NCI-H510A treated with DMSO at 0.1 percent for 48 hours (cell line): Measurements from ENCODE around the gene KRIT1.
"Not testable (repeated sequence)": the region's sequence is repeated elsewhere in the genome, so short reads cannot be mapped to it uniquely, and the experiment has no call there.

ENCODE experiments used
- DNase-seq: peaks from one replicate; lab custom pipeline; 2025; lab: John Stamatoyannopoulos, UW

Gene KRIT1

GRCh38 chr7:92246360-92247101 lies 817 bp upstream of the KRIT1 start:
- DNase-seq = peak; percentile 17

GRCh38 chr7:92244808-92245486 lies 767 bp downstream of the KRIT1 start:
- DNase-seq = no peak

GRCh38 chr7:92242972-92243371 lies 2.7 kb downstream of the KRIT1 start:
- no peak for DNase-seq

- DNase-seq = no peak
These were observed 15.2 kb downstream of the KRIT1 start for GRCh38 chr7:92230547-92230946.

GRCh38 chr7:92228742-92229141 lies 17.0 kb downstream of the KRIT1 start:
- DNase-seq = no peak

GRCh38 chr7:92228100-92228499 lies 17.6 kb downstream of the KRIT1 start:
- no peak for DNase-seq

GRCh38 chr7:92226981-92227380 lies 18.7 kb downstream of the KRIT1 start:
- DNase-seq = no peak

- DNase-seq = no peak
These were observed 23.9 kb downstream of the KRIT1 start for GRCh38 chr7:92221766-92222165.

- DNase-seq = no peak
These were observed 39.0 kb downstream of the KRIT1 start for GRCh38 chr7:92206672-92207071.

GRCh38 chr7:92205987-92206386 lies 39.7 kb downstream of the KRIT1 start:
- no peak for DNase-seq

- DNase-seq = no peak
These were observed 44.9 kb downstream of the KRIT1 start for GRCh38 chr7:92200791-92201190.

GRCh38 chr7:92192326-92192725 lies 53.4 kb downstream of the KRIT1 start:
- no peak for DNase-seq

GRCh38 chr7:92189246-92189645 lies 56.5 kb downstream of the KRIT1 start:
- DNase-seq = not testable (repeated sequence)

- DNase-seq = not testable (repeated sequence)
These were observed 61.4 kb downstream of the KRIT1 start for GRCh38 chr7:92184294-92184693.

- no peak for DNase-seq
These were observed 66.5 kb downstream of the KRIT1 start, which contains the start of gene LRRD1 for GRCh38 chr7:92178928-92179924. Gene LRRD1, minus strand, starts transcription at chr7:92179142. Its CDS starts 13,940 bp downstream, at chr7:92165202.

- no peak for DNase-seq
These were observed 68.4 kb downstream of the KRIT1 start for GRCh38 chr7:92177362-92177761.

- not testable (repeated sequence) for DNase-seq
These were observed 76.2 kb downstream of the KRIT1 start for GRCh38 chr7:92169529-92169928.

- no peak for DNase-seq
These were observed 84.4 kb downstream of the KRIT1 start for GRCh38 chr7:92161271-92161670.

- DNase-seq = no peak
These were observed 86.8 kb downstream of the KRIT1 start for GRCh38 chr7:92158660-92159575.

- no peak for DNase-seq
These were observed 88.7 kb downstream of the KRIT1 start for GRCh38 chr7:92156990-92157389.

GRCh38 chr7:92155108-92155739 lies 90.5 kb downstream of the KRIT1 start:
- no peak for DNase-seq
